HEK293 (cell line): ENCODE results near the gene PXDC1.

Source experiments
- MYNN ChIP-seq: fragments of 450-650 bp; formaldehyde crosslinking; IDR thresholded peaks from 2 replicates; pipeline ENCODE4 v1.5.1; 2016; ENCODE audit warnings: missing biosample characterization, missing genetic modification characterization, borderline replicate concordance
- TCF7L2 ChIP-seq: IDR thresholded peaks from 2 replicates; pipeline ENCODE4 v1.6.1; 2011; ENCODE audit warnings: low read depth, mild to moderate bottlenecking, inconsistent platforms, low read length, moderate library complexity, borderline replicate concordance
- ZNF133 ChIP-seq: fragments of 450-650 bp; formaldehyde crosslinking; IDR thresholded peaks from 2 replicates; pipeline ENCODE4 v1.5.1; 2016; ENCODE audit warnings: missing biosample characterization, missing genetic modification characterization
- ZNF211 ChIP-seq: fragments of 450-650 bp; formaldehyde crosslinking; IDR thresholded peaks from 2 replicates; pipeline ENCODE4 v1.5.1; 2016; ENCODE audit warnings: low read depth, missing biosample characterization, missing genetic modification characterization
- ZNF274 ChIP-seq, 2 experiments: fragments of 200-500 bp in 1 of 2; fragments of 450-650 bp in 1 of 2; sonication (Bioruptor generic) in 1 of 2; formaldehyde crosslinking in 1 of 2; IDR thresholded peaks; 2 replicates each; pipeline versions ENCODE4 v1.5.1 to v1.6.1; 2014 to 2016; ENCODE audit warnings: borderline replicate concordance in 1 of 2, inconsistent platforms in 1 of 2, low read length in 1 of 2, missing biosample characterization in 1 of 2, missing genetic modification characterization in 1 of 2
- ZNF404 ChIP-seq: fragments of 450-650 bp; formaldehyde crosslinking; IDR thresholded peaks from 2 replicates; pipeline ENCODE4 v1.5.1; 2017; ENCODE audit warnings: missing biosample characterization, missing genetic modification characterization
- ZNF701 ChIP-seq: fragments of 450-650 bp; formaldehyde crosslinking; IDR thresholded peaks from 2 replicates; pipeline ENCODE4 v1.5.1; 2016; ENCODE audit warnings: missing biosample characterization, missing genetic modification characterization
- ZNF707 ChIP-seq: fragments of 450-650 bp; formaldehyde crosslinking; IDR thresholded peaks from 2 replicates; pipeline ENCODE4 v1.5.1; 2016; ENCODE audit warnings: missing biosample characterization, missing genetic modification characterization
- ZNF830 ChIP-seq: fragments of 450-650 bp; IDR thresholded peaks from 2 replicates; pipeline ENCODE4 v1.5.0; 2018; ENCODE audit warnings: missing biosample characterization, missing genetic modification characterization, low read depth, mild to moderate bottlenecking, moderate library complexity
- TF ChIP-seq, protein P1 (sequence below): fragments of 450-650 bp; formaldehyde crosslinking; IDR thresholded peaks from 2 replicates; pipeline ENCODE4 v1.5.1; 2016; ENCODE audit warnings: missing biosample characterization, missing genetic modification characterization
- TF ChIP-seq, protein P2 (sequence below): fragments of 450-650 bp; formaldehyde crosslinking; IDR thresholded peaks from 2 replicates; pipeline ENCODE4 v1.5.1; 2016; ENCODE audit warnings: missing biosample characterization, missing genetic modification characterization
- TF ChIP-seq, protein P3 (sequence below): fragments of 450-650 bp; formaldehyde crosslinking; IDR thresholded peaks from 2 replicates; pipeline ENCODE4 v1.5.1; 2016; ENCODE audit warnings: missing biosample characterization, missing genetic modification characterization, low read depth
- TF ChIP-seq, protein P4 (sequence below): fragments of 450-650 bp; formaldehyde crosslinking; IDR thresholded peaks from 2 replicates; pipeline ENCODE4 v1.5.1; 2017; ENCODE audit warnings: missing biosample characterization, missing genetic modification characterization
- TF ChIP-seq, protein P5 (sequence below): sonication (generic); formaldehyde crosslinking; IDR thresholded peaks from 2 replicates; pipeline ENCODE4 v1.8.1; 2022; ENCODE audit warnings: mild to moderate bottlenecking, moderate library complexity, missing genetic modification reagents

DNA sequence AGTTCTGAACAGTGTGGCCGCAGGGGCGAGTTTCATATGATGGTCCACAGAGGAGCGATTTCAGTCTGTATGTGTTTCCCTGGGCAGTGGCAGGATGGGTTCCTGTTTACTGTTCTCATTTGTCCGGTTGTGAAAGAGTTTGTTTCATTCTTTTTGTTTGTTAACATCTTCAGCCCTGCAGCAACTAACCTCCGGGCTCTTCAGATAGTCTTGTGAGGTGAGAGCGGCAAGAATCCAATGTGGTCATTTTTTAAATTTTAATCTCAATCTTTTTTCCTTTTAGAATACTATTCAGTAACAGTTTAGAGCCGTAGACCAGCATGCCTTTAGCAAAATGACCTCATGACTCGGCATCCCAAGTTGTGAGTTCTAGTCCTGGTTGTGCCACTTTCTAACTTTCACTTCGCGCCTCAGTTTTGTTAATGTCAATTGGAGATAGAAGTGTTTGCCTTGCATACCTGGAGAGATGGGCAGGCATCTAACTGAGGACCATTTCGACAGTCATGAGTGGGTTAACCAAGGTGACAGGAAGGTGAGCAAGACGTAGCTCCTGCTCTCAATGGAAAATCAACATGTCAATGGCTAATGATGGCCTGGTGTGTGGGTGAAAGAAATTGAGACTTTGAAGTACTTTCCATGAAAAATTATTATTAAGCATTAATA lies 38.5 kb upstream of the PXDC1 start:
- TF ChIP-seq ZNF274 (IDR thresholded peaks at IDR 0.05; ENCODE audit: low read length) (no peak), ZNF274 (tag by site-specific recombination; IDR thresholded peaks at IDR 0.05; ENCODE audit: borderline replicate concordance) (no peak), ZNF211 (tag by site-specific recombination) (no peak), MYNN (tag by site-specific recombination) (no peak), ZNF707 (no peak), TCF7L2 (no peak), ZNF404 (tag by site-specific recombination) (no peak), ZNF133 (no peak), ZNF830 (tag by site-specific recombination) (no peak), ZNF701 (tag by site-specific recombination) (no peak)
- TF ChIP-seq, protein P1, sequence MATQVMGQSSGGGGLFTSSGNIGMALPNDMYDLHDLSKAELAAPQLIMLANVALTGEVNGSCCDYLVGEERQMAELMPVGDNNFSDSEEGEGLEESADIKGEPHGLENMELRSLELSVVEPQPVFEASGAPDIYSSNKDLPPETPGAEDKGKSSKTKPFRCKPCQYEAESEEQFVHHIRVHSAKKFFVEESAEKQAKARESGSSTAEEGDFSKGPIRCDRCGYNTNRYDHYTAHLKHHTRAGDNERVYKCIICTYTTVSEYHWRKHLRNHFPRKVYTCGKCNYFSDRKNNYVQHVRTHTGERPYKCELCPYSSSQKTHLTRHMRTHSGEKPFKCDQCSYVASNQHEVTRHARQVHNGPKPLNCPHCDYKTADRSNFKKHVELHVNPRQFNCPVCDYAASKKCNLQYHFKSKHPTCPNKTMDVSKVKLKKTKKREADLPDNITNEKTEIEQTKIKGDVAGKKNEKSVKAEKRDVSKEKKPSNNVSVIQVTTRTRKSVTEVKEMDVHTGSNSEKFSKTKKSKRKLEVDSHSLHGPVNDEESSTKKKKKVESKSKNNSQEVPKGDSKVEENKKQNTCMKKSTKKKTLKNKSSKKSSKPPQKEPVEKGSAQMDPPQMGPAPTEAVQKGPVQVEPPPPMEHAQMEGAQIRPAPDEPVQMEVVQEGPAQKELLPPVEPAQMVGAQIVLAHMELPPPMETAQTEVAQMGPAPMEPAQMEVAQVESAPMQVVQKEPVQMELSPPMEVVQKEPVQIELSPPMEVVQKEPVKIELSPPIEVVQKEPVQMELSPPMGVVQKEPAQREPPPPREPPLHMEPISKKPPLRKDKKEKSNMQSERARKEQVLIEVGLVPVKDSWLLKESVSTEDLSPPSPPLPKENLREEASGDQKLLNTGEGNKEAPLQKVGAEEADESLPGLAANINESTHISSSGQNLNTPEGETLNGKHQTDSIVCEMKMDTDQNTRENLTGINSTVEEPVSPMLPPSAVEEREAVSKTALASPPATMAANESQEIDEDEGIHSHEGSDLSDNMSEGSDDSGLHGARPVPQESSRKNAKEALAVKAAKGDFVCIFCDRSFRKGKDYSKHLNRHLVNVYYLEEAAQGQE (tag by site-specific recombination): no peak
- TF ChIP-seq, protein P2, sequence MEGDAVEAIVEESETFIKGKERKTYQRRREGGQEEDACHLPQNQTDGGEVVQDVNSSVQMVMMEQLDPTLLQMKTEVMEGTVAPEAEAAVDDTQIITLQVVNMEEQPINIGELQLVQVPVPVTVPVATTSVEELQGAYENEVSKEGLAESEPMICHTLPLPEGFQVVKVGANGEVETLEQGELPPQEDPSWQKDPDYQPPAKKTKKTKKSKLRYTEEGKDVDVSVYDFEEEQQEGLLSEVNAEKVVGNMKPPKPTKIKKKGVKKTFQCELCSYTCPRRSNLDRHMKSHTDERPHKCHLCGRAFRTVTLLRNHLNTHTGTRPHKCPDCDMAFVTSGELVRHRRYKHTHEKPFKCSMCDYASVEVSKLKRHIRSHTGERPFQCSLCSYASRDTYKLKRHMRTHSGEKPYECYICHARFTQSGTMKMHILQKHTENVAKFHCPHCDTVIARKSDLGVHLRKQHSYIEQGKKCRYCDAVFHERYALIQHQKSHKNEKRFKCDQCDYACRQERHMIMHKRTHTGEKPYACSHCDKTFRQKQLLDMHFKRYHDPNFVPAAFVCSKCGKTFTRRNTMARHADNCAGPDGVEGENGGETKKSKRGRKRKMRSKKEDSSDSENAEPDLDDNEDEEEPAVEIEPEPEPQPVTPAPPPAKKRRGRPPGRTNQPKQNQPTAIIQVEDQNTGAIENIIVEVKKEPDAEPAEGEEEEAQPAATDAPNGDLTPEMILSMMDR (tag by site-specific recombination): no peak
- TF ChIP-seq, protein P3, sequence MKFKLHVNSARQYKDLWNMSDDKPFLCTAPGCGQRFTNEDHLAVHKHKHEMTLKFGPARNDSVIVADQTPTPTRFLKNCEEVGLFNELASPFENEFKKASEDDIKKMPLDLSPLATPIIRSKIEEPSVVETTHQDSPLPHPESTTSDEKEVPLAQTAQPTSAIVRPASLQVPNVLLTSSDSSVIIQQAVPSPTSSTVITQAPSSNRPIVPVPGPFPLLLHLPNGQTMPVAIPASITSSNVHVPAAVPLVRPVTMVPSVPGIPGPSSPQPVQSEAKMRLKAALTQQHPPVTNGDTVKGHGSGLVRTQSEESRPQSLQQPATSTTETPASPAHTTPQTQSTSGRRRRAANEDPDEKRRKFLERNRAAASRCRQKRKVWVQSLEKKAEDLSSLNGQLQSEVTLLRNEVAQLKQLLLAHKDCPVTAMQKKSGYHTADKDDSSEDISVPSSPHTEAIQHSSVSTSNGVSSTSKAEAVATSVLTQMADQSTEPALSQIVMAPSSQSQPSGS (tag by site-specific recombination): no peak
- TF ChIP-seq, protein P4, sequence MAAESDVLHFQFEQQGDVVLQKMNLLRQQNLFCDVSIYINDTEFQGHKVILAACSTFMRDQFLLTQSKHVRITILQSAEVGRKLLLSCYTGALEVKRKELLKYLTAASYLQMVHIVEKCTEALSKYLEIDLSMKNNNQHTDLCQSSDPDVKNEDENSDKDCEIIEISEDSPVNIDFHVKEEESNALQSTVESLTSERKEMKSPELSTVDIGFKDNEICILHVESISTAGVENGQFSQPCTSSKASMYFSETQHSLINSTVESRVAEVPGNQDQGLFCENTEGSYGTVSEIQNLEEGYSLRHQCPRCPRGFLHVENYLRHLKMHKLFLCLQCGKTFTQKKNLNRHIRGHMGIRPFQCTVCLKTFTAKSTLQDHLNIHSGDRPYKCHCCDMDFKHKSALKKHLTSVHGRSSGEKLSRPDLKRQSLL (tag by site-specific recombination): no peak
- TF ChIP-seq, protein P5, sequence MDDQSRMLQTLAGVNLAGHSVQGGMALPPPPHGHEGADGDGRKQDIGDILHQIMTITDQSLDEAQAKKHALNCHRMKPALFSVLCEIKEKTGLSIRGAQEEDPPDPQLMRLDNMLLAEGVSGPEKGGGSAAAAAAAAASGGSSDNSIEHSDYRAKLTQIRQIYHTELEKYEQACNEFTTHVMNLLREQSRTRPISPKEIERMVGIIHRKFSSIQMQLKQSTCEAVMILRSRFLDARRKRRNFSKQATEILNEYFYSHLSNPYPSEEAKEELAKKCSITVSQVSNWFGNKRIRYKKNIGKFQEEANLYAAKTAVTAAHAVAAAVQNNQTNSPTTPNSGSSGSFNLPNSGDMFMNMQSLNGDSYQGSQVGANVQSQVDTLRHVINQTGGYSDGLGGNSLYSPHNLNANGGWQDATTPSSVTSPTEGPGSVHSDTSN (CRISPR knock-in tag): no peak
